Cerebellar nuclear complex (tissue), 1 donor: ENCODE data around the gene PRDM8.

Source experiments
- DNase-seq, 2 experiments: peaks; one replicate each; lab custom pipeline; 2025; lab: John Stamatoyannopoulos, UW

The PRDM8 gene

DNA sequence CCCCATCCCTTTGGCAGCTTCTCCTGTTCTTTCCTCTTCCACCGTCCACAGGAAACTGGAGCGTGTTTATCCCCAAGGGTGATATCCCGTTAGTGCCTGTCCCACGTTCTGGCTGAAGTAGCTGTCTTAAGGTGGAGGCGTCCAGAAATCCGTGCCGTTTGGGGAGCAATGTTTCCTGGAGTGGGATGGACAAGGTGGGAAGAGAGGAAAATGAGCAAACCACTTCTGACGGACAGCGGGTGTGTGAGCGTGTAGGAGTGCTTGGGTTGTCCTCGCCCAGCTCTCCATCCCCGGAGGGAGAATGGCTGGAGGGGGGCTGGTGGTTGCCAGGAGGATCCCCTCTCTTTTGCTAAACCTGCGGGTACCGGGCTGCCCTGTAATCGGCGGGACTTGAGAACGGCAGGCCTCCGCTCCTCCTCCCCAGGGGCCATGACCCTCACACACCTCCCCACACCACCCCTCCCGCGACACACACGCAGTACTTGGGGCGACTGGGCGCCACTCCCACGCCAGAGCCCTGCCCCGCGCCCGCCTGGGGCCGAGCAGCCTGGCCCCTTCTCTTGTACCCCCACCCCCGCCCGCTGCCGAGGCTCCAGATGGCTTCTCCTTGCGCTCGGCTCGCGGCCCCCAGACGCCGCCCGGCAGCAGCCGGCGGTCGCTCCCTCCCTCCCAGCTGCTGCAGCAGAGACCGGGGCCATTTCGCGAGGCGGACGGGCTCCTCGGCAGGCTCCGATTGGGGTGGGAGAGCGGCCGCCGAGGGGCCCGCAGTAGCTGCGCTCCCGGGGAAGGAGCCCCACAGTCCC, 13.9 kb upstream of the PRDM8 start:
- no peak for DNase-seq

DNA sequence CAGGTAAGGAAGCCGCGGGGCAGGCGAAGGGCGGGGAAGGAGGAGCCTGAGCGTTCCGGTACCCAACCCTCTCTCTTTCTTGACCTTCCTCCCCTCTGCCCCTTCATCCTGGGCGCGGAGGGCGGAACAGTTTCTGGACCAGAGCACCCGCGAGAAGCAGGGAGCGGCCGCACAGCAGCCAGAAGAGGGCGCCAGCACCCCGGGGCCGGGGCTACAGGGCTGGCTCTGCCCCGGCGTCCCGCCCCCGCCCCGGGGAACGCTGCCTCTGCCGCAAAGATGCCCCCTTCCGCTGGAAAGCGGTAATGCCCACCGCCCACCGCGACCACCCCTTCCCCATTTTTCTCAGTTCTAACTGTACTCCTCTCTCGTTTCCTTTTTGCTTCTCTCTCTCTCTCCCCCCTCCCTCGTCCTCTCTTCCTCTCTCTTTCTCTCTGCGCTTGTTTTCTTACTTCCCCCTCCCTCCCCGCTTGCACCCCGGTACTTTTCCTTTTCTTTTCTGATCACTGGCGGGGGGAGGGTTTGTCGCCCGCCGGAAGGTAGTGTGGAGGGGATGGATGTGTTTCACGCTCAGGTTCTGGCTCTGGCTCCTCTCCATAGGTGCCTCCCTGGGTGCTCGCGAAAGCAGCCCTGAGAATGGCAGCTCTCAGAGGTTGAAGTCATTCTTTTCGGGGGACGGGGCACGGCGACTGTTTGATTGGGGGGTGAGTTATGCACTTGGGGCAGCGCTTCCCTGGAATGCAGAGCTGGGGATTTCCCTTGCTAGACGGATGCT, 13.1 kb upstream of the PRDM8 start:
- DNase-seq, result no peak

DNA sequence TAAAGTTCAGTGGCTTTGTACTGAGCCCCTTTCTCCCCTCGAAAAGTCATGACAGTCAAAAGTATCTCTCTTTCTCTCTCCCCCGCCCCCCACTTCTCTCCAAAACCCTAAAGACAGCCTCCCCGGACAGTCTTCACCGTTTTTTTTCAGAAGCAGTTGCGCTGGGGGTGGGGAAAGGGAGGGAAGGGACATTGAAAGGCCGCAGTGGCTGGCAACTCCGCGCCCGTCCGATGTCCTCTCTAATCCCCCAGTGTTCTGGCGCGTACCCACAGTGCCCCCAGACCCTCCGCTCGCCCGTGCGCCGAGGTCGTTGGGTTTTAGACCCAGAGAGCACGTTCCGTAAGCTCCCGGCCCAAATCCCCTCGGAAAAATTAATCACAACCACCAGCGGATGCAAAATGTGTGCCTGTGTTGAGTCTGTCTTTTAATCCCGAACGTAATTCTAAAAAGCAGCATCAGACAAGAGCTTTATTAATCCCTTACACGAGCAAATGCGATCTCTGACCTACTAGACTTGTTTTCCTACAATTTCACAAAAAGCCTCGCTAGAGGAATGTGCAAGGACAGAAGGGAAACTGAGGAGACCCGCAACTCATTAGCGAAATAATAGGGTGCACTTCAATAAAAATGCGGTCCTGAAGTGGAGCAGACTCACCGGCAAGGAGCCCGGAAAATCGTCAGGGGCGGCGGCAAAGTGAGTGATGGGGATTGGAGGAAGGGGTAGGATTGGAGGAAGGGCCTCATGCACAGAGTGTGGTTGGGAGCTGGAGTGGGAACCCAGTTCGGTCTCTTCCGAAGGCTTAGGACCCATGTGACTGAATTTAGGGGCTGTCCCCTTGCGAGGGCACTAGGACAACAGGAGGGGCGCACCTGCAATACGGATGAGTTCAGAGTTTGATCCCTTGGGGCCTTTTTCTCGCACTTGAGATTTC, 12.2 kb upstream of the PRDM8 start:
- DNase-seq, result no peak

DNA sequence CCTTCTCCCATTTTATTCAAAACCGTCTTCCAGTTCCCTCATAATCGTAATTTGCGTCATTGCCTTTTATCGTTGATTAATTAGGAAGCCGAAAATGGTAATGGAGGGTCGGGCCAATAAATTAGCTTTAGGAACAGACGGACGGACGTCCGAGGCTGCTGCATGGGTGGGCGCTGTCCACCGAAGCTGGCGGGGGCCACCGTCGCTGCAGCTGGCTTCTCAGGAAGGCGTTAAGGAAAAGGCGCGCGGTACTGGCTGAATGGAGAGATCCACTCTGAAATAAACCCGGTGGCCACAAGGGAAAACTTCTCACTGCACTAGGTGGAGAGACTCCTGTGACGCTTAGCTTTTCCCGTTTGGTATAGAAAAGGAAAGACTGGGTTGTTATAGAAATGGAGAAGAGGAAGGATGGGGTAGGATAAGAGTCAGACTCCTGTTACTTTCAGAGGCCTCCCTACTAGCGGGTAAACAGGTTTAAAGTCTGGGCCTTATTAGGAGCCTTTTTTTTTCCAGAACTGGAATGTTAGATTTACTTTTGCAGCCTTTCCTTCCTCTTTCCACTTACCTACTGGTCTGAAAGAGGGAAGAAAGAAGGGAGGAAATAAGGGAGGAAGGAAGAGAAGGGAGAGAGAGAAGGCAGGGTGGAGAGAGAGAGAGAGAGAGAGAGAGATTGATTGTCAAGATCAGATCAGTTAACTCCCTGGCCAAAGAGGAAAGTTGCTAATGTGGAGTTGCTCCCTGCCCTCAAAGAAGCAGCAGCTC, 11.3 kb upstream of the PRDM8 start:
- no peak for DNase-seq

DNA sequence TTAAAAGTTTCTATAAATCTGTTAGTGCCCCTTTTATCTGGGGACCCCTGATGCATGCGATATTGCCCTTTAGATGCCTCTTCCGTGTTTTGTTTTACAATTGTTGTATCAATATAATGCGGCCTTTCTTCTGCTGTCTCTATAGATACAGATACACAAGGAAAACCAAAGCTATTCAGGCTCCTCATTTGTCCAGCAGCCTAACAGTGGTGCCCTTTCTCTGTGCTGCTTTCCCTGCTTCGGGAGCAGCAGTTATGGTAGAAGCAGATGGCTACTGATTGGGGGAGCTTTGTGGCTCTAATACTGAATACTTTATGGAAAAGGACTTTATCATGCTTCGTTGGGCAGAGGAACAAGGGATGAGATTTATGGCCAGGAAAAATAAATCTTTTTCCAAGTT, 10.6 kb upstream of the PRDM8 start:
- DNase-seq, result no peak

DNA sequence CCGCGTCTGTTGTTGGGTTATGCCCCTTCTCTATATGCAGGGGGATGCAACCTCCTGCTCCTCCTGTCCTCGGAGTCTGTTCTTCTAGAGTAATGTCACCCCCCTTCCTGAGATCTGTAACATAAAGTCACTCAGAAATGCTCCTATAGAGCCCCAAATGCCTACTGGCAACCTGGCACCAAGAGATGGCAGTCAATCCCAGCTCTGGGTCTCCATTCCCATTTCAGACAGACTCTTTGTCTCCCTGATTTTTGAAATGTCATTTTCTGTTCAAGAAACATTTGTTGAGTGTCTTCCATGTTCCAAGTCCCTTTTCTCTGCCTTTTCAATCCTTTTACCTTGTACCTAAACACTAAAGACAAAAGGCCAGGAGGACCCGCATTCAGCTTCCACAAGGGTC, 9.6 kb upstream of the PRDM8 start:
- no peak for DNase-seq

DNA sequence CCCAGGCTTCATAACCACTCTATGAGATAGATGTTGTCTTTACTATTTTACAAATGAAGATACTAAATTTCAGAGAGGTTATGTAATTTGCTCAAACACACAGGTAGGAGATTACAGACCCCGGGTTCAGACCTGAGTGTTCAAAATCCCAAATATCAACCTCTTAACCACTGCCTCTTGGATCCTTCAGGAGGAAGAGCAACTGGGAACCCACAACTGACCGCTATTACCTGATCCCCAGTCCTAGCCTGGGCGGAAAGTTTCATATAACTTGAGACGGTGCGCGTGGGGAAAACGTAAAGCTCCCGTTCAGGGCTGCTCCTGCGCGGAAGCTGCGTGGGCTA, 8.9 kb upstream of the PRDM8 start:
- no peak for DNase-seq

DNA sequence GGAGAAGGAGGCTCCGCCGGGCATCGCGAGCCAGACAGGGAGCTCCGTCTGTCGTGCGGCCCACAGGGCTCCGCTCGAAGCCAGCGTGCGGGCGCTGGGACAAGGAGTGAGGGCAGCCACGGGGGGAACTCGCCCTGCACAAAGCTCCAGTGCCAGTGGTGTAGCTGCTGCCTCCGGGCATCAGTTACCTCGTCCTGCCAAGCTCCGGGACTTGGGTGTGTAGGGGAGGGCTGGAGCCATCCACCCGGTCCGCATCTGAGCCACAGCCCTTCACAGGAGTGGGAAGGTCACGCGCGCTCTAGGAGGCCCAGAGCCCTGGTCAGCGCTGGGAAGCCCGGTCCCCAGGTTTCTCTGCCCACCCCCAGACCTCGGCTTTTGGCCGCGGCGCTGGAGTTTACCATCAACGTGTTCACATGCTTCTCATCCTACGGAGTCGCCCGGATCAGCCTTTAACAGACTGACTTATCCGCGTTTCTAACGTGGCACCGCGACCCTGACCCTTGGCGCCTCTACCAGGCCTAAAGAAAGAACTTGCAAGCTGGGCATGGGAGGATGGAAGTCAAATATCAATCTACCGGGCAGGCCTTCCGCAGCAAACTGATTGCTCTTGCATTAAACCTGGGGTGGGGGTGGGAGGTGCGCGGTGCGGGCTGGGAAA, 8.4 kb upstream of the PRDM8 start:
- no peak for DNase-seq

DNA sequence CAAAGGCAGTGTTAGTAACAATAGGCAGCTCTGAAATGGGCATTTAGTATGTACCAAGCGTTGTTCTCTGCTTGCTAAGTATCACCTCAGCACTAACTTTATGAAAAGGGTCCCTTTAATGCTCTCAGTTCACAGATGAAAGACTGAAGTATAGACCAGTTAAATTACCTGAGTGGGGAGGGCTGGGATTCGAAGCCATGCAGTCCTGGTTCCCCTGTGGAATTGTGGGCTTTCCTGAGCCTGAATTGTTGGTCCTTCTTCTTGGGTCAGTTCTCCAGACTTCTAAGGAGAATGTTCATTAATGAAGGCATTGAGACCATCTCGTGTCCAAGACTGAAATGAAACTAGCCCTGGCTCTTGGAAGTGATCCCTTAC, 7.7 kb upstream of the PRDM8 start:
- DNase-seq, result no peak

DNA sequence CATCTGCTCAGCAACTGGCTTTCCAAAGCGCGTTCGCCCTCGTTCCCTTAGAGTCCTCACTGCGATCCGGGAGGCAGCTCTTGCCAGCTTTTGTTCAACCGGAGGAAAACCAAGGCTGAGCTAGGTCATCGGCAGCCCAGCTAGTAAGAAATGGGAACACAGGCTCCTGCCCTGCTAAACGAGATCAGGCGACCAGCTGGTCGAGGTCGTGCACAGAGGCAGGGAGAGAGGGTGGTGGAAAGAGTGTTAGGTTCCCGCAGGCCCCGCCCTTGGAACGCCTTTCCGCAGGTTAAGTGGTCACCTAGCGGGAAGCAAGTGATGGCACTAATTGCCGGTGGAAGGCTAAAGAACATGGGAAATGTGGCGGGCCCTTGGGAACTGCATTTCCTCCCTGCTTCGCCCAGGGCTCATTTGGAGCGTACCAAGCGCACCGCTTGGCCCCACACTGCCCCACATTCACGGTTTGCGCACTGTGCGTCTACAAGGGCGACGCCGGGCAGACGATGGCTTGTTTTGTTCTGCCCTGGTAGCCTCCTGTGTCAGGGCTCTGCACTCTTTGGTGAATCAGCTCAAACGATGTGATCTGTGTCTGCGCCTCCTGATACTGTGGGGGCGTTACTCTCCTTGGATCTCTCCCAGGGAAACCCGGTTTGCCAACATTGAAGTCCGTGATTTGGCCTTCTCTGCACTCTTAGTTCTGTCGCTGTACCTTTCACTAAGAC, 7.2 kb upstream of the PRDM8 start:
- DNase-seq, result no peak

DNA sequence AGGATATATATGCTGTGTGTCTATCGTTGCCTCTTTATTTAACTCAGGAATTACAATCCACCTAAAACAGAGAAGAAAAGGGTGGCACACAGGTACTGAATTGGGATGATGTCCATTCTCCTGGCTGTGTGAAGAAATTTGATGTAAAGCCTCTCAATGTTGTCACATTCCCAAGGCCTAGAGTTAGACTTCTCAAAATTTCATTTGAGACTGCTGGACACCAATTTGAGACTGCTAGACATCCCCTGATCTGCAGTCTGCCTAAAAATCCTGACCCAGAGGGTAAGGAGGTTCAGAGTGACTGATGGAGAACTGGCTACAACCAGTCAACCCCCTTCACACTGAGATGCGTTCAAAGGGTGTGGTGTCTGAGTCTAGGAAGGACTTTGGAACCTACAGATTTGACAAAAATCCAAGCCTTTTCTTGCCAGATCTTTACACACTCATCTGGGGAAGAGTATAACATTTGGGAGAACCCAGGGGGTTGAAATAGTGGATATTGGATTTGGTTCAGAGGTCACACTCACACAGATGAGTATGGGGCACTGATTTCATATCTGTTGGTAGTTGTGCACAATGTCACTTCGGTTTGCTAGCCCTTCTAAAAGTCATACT, 4.9 kb upstream of the PRDM8 start:
- no peak for DNase-seq

DNA sequence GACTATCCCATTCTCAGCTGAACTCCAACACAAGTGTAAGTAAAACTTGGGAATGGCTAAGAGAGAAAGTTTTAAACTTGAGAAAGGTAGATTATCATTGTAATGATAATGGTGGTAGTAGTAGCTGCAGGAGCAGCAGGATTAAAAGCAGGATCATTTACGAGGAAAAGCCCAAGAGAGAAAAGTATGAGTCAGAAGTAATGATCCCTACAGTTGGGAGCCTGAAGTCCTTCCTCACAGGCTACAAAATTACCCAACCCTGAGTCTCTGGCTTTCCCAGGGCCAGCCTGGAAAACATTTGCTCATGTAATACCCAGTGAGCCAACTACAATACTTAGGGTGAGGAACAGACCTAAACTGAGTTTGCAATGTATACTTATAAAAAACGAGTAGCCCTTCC, 4.4 kb upstream of the PRDM8 start:
- DNase-seq, result no peak

DNA sequence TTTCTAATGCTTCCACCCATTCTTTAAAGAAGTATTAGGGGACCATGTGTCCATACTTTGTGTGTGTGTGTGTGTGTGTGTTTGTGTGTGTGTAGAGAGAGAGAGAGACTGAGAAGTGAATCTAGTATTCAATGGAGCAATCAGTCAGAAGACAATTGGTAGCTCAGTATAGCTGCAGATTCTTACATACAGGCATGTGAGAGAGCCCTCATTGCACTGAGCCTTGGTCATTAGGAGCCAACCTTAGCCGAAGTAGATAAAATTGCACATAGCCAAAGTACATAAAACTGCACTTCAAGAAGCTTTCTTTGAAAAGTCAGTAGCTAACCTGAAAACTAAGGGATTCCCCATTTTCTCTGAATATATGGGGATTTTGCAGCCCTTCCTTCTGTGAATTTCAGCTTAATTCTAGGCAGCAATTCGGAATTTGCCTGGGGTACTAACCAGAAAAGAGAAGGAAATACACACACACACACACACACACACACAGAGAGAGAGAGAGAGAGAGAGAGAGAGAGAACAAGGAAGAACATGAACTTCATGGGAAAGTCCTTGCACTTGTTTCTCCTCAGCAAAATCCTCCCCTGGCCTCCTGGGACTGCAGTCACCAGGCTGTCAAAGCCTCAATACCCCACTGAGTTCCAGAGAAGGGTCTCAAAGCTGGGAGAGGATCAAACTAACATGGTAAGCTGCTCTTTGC, 1.7 kb upstream of the PRDM8 start:
- DNase-seq, result no peak

DNA sequence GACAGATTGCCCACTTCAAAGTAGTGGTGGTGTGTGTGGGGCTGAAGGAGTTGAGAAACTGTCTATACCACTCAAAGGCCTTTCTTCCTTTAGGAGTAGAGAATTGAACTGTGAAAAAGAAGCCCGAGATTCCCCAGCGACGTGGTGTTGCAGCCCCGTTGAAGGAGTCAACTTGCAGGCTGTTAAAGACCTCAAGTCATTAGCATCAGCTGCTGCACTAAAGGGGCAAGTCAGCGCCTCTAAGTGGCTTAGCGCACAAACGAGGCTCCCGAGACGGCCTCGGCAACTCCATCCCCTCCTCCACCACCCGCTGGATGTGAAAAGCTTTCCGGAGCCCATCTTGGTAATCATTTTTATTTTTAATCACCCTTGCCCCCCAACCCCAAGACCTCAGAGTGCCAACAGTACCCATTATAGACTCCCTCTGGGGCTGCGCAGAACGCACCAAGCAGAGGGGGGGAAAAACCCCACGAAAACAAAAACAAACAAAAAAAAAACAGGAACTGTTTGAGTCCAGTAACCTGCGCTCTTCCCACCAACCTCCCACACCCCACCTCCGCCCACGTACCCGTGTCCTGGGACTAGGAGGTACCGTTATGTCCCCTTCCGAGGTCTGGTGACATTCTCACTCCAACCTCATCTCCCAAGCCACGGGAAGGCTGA, 913 bp upstream of the PRDM8 start:
- DNase-seq, result no peak

DNA sequence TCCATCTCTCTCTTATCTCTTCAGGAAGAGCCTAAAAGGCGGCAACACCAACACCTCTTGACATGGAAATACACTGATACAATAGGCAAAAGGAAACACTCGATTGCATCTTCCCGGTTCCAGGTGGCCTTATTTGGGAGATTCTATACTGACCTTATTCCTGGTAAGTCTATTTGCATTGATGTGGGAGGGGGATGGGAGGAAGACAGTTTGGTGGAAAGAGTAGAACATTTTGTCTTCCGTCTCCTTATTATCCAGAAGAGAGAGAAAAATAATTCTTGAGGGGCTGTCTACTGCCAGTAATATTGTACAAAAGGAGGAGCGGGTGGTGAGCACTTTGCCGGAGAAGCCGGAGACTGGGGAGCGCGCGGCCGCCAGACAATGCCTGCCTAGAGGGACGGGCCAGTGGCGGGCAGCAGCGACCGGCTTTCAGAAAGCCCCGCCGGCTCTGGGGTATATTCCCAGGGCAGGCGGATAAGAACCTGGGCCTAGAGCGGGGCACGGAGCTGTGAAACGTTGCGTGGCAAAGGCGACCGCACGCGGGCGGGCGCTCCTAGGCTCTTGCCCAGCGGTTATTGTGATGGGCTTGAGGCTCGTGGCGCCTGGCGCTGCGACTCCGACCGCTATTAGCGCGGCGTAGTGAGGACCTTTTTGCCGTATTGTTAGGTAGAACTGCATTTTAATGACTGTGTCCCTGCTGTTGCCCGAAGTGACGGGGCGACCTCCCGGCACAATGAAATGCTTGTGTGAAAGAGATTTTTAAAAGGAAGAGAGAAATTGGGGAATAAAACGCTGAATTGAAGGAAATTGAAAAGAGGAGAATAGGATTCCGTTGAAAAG, 518 bp downstream of the PRDM8 start:
- DNase-seq, result no peak

DNA sequence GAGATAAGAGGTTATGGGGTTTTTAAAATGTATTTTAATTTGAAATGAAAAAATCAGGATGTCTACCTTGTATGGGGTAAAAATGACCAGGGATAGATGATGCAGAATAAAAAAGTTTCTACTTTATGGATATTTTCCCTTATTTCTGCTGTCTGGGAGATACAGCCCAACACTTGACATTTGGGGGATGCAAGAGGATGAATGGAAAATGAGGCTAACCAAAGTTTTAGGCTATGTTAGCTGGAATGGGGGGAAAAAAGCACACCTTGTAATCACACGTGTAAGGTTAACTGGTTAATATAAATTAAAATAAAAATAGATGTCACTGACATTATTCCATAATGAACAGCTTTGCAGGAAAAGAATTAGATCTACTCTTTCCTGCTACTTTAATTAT, 1.1 kb downstream of the PRDM8 start:
- DNase-seq, result no peak

DNA sequence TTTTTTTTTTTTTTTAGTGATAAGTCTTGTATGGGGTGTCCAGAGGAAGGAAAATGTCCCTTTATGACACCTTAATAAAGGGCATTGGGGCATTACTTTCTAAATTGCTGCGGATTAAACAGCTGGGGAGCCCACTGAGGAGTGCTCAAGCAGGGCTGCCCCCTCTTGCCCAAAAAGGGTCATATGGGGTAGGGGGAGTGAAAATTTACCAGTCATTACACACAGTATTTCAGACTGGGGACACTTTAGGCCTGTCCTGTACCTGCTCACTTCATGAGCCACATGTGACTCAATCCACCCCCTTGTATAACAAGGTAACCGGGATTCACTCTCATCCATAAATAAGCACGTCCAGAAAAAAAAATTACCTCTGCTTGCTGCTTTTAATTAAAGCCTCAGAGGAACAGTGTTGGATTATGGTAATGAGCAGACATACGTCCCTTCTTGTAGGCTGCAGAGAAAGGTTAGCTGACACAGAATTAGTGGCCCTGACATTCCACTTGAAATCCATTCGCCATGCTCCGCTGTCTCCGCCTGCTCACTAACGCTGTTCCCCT, 1.8 kb downstream of the PRDM8 start:
- DNase-seq, result no peak

DNA sequence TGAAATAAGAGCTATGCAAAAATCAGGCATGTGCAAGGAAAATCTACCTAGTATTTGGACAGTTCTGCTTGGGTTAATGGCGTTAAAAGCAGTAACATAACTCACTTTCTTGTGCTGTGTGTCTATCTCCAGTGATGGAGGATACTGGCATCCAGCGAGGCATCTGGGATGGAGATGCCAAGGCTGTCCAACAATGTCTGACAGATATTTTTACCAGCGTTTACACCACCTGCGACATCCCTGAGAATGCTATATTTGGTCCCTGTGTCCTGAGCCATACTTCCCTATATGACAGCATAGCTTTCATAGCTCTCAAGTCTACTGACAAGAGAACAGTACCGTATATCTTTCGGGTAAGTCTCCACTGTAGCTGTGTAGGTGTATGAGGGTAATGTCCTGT, 2.6 kb downstream of the PRDM8 start:
- no peak for DNase-seq
